ENCODE results near the gene PDXK. TPM values are rescaled to one million over a fixed set of nuclear protein-coding genes. Genes with fewer than 3 reads are reported as not detected.

The PDXK gene
- polyA plus RNA-seq, 3 donors, result 128 to 214 (median 210) TPM

GRCh38 chr21:43753439-43753799 is 34.5 kb downstream of the PDXK start:
- Histone ChIP-seq H3K36me3 (replicated peaks in 1 of 2; ENCODE audit: control insufficient read depth in 1 of 2, insufficient read depth in 2 of 2, low read length in 2 of 2) (peaks cover 97 to 100% of the 10 kb centered on the region in 2 donors), H3K27me3 (ENCODE audit: control insufficient read depth in 2 of 2, insufficient read depth in 2 of 2, low read length in 2 of 2) (no peaks in the 10 kb centered on the region), H3K4me1 (ENCODE audit: control insufficient read depth in 1 of 2, insufficient read depth in 2 of 2, low read length in 2 of 2) (no peaks in the 10 kb centered on the region), H3K4me2 (replicated peaks; ENCODE audit: extremely low read depth, low read length, poor library complexity, severe bottlenecking) (no peak overlapping the region), H3K79me2 (ENCODE audit: insufficient read depth, low read length) (peaks cover 6% of the 10 kb centered on the region), H2AFZ (ENCODE audit: insufficient read depth, low read depth, low read length, poor library complexity, severe bottlenecking) (no peak overlapping the region), H3K27ac (ENCODE audit: low read depth in 1 of 2, low read length in 2 of 2) (no peak overlapping the region), H3K9ac (ENCODE audit: insufficient read depth, low read length, poor library complexity, severe bottlenecking) (no peak overlapping the region), H4K20me1 (ENCODE audit: insufficient read depth, low read length) (peaks cover 87% of the 10 kb centered on the region), H3K4me3 (replicated peaks in 1 of 3; ENCODE audit: low read depth in 2 of 3, low read length in 3 of 3) (no peak overlapping the region), H3K9me3 (replicated peaks in 1 of 2; ENCODE audit: control insufficient read depth in 1 of 2, insufficient read depth in 1 of 2, low read length in 2 of 2) (peaks cover 0 to 3% of the 10 kb centered on the region in 2 donors)
- no peaks in the 10 kb centered on the region for H3K27me3 Mint-ChIP-seq (ENCODE audit: low read depth in 3 of 3)
- peaks cover 72 to 99% of the 10 kb centered on the region in 2 donors for H3K36me3 Mint-ChIP-seq
- H3K4me1 Mint-ChIP-seq, result peaks cover 7% of the 10 kb centered on the region
- WGBS (ENCODE audit: insufficient coverage), result 97% methylated on average over 12 of the region's 16 CpGs
- DNase-seq, result no peak
- intact Hi-C loops (cut with micrococcal nuclease), result no loop called here
- TF ChIP-seq, protein P1, sequence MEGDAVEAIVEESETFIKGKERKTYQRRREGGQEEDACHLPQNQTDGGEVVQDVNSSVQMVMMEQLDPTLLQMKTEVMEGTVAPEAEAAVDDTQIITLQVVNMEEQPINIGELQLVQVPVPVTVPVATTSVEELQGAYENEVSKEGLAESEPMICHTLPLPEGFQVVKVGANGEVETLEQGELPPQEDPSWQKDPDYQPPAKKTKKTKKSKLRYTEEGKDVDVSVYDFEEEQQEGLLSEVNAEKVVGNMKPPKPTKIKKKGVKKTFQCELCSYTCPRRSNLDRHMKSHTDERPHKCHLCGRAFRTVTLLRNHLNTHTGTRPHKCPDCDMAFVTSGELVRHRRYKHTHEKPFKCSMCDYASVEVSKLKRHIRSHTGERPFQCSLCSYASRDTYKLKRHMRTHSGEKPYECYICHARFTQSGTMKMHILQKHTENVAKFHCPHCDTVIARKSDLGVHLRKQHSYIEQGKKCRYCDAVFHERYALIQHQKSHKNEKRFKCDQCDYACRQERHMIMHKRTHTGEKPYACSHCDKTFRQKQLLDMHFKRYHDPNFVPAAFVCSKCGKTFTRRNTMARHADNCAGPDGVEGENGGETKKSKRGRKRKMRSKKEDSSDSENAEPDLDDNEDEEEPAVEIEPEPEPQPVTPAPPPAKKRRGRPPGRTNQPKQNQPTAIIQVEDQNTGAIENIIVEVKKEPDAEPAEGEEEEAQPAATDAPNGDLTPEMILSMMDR (IDR thresholded peaks at IDR 0.05), result no peak
- H3K9me3 Mint-ChIP-seq, result peaks cover 0 to 7% (median 0%) of the 10 kb centered on the region in 7 donors
- H3K27ac Mint-ChIP-seq, result peak overlapping the region in 3 of 7 donors; percentile 17 to 57 (median 20)
- no peak overlapping the region for H3K4me3 Mint-ChIP-seq

- peak in 1 of 3 donors; percentile 35 for DNase-seq
Observed at GRCh38 chr21:43754948-43755781, 36.2 kb downstream of the PDXK start.

More at GRCh38 chr21:43754948-43755781, 36.2 kb downstream of the PDXK start:
- Histone ChIP-seq H3K4me3 (replicated peaks in 1 of 3; ENCODE audit: low read depth in 2 of 3, low read length in 3 of 3) (no peak overlapping the region), H3K27ac (ENCODE audit: low read depth in 1 of 2, low read length in 2 of 2) (no peak overlapping the region), H2AFZ (ENCODE audit: insufficient read depth, low read depth, low read length, poor library complexity, severe bottlenecking) (no peak overlapping the region), H3K4me2 (replicated peaks; ENCODE audit: extremely low read depth, low read length, poor library complexity, severe bottlenecking) (no peak overlapping the region), H3K9me3 (replicated peaks in 1 of 2; ENCODE audit: control insufficient read depth in 1 of 2, insufficient read depth in 1 of 2, low read length in 2 of 2) (peaks cover 0 to 3% of the 10 kb centered on the region in 2 donors), H3K27me3 (ENCODE audit: control insufficient read depth in 2 of 2, insufficient read depth in 2 of 2, low read length in 2 of 2) (no peaks in the 10 kb centered on the region), H4K20me1 (ENCODE audit: insufficient read depth, low read length) (peaks cover 84% of the 10 kb centered on the region), H3K79me2 (ENCODE audit: insufficient read depth, low read length) (peaks cover 6% of the 10 kb centered on the region), H3K36me3 (replicated peaks in 1 of 2; ENCODE audit: control insufficient read depth in 1 of 2, insufficient read depth in 2 of 2, low read length in 2 of 2) (peaks cover 92 to 99% of the 10 kb centered on the region in 2 donors), H3K4me1 (ENCODE audit: control insufficient read depth in 1 of 2, insufficient read depth in 2 of 2, low read length in 2 of 2) (no peaks in the 10 kb centered on the region), H3K9ac (ENCODE audit: insufficient read depth, low read length, poor library complexity, severe bottlenecking) (no peak overlapping the region)
- Mint-ChIP-seq H3K27me3 (ENCODE audit: low read depth in 3 of 3) (no peaks in the 10 kb centered on the region), H3K9me3 (peaks cover 0 to 7% (median 0%) of the 10 kb centered on the region in 7 donors), H3K4me1 (peaks cover 7% of the 10 kb centered on the region), H3K4me3 (no peak overlapping the region), H3K36me3 (peaks cover 69 to 97% of the 10 kb centered on the region in 2 donors), H3K27ac (peak overlapping the region in 1 of 7 donors; percentile 30)
- intact Hi-C loops (cut with micrococcal nuclease), result no loop called here
- 96% methylated on average over 25 of the region's 26 CpGs for WGBS (ENCODE audit: insufficient coverage)
- TF ChIP-seq, protein P1 (IDR thresholded peaks at IDR 0.05), result no peak

All from CD14-positive monocyte (primary cell).